DMS79 (cell line): Measurements from ENCODE around the gene MZF1.
"Not testable (repeated sequence)": the region's sequence is repeated elsewhere in the genome, so short reads cannot be mapped to it uniquely, and the experiment has no call there.

Experiments
- DNase-seq: peaks from one replicate; lab custom pipeline; 2025; lab: John Stamatoyannopoulos, UW

The MZF1 gene

GRCh38 chr19:58572818-58573657, at the start of gene MZF1:
Gene MZF1, minus strand, starts transcription at chr19:58573335. Its CDS starts 1,946 bp downstream, at chr19:58571389.
- no peak for DNase-seq

- not testable (repeated sequence) for DNase-seq
Measured at GRCh38 chr19:58607213-58607612, 34.1 kb upstream of the MZF1 start.

- DNase-seq, result not testable (repeated sequence)
Measured at GRCh38 chr19:58606251-58606896, 33.2 kb upstream of the MZF1 start.

- no peak for DNase-seq
Measured at GRCh38 chr19:58586133-58586765, 13.1 kb upstream of the MZF1 start.

GRCh38 chr19:58585442-58586132, 12.5 kb upstream of the MZF1 start:
- no peak for DNase-seq

- no peak for DNase-seq
Measured at GRCh38 chr19:58584498-58585441, 11.6 kb upstream of the MZF1 start.

- no peak for DNase-seq
Measured at GRCh38 chr19:58582985-58583384, 9.8 kb upstream of the MZF1 start.

GRCh38 chr19:58581227-58582141, 8.3 kb upstream of the MZF1 start:
- no peak for DNase-seq

GRCh38 chr19:58579473-58580142, 6.5 kb upstream of the MZF1 start:
- no peak for DNase-seq

- no peak for DNase-seq
Measured at GRCh38 chr19:58578012-58578925, 5.1 kb upstream of the MZF1 start.

GRCh38 chr19:58577581-58577980, 4.4 kb upstream of the MZF1 start:
- DNase-seq, result not testable (repeated sequence)

GRCh38 chr19:58575183-58576041, 2.3 kb upstream of the MZF1 start:
- DNase-seq, result no peak

- no peak for DNase-seq
Measured at GRCh38 chr19:58573658-58574164, 576 bp upstream of the MZF1 start.

- DNase-seq, result no peak
Measured at GRCh38 chr19:58572026-58572817, 913 bp downstream of the MZF1 start.

- no peak for DNase-seq
Measured at GRCh38 chr19:58571575-58571947, 1.6 kb downstream of the MZF1 start.

- no peak for DNase-seq
Measured at GRCh38 chr19:58570770-58571574, 2.2 kb downstream of the MZF1 start.
